ENCODE data around the gene LY6G6F.

The LY6G6F gene

DNA sequence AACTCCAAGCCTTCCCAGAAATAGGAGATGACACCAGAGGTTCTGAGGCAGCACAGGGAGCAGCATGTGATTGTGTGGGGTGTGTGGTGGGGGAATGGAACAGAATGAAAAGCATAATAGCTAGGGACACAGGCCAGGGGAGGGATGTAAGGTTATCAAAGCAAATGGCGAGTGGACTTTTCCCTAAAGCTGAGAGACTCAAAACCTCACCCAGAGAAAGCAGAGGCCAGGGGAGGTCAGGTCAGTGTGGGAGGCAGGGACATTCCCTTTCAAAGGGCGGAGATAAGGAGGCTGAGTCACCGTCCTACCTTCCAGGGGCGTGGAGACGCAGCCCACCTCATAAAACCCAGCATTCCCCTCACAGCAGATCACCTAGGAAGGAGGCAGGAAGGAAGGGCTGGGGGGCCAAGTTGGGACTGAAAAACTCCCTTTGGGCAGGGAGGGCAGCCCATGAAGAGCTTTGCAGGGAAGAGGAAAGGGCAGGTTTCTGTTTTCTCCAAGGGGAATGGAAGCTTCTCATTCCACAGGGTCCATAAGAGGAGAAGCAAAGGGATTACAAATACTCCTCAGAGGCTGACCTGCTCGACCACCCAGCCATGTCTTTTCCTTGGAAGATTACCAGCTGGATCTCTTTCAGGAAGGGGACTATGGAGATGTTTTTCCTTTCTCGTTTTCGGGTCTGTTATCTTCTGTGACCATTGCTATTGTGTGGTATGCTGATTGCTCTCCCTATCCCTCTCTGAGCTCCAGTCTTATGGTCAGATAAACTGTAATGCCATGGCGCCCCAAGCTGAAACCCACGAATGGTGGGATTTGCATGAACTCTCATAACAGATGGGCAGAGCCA lies 16.2 kb upstream of the LY6G6F start:
- H3K27ac ChIP-seq (replicated peaks; ENCODE audit: low read length), result no peak overlapping the region
- H4K8ac ChIP-seq (ENCODE audit: low read depth, low read length), result no peak overlapping the region
- H2BK5ac ChIP-seq (ENCODE audit: low read length), result no peak overlapping the region
- no peak for DNase-seq (ENCODE audit: low spot score)
- no peak overlapping the region for H3K4me2 ChIP-seq (ENCODE audit: insufficient read depth, low read length, poor library complexity, severe bottlenecking)
- no peak overlapping the region for H2AFZ ChIP-seq (ENCODE audit: low read length)
- WGBS, 2 donors (ENCODE audit: extremely low coverage in 2 of 2, insufficient read length in 2 of 2, insufficient replicate concordance in 1 of 2), result no CpG with 5 or more reads among the region's 10 CpGs
- no peak overlapping the region for H2AK5ac ChIP-seq (ENCODE audit: low read depth, low read length)
- H3K4me1 ChIP-seq (ENCODE audit: control insufficient read depth in 2 of 2, insufficient read depth in 1 of 2, low read depth in 1 of 2, low read length in 2 of 2), result peaks cover 0 to 2% of the 10 kb centered on the region in 2 donors
- no peaks in the 10 kb centered on the region for H3K9me3 ChIP-seq (replicated peaks in 1 of 2; ENCODE audit: control insufficient read depth in 2 of 2, insufficient read depth in 1 of 2, low read depth in 1 of 2, low read length in 2 of 2)
- no peak overlapping the region for H2BK120ac ChIP-seq (ENCODE audit: low read depth, low read length)
- no peak overlapping the region for H3K18ac ChIP-seq (ENCODE audit: low read length)
- no peak overlapping the region for H3K4ac ChIP-seq (ENCODE audit: low read length)
- peaks cover 50 to 97% of the 10 kb centered on the region in 2 donors for H3K36me3 ChIP-seq (replicated peaks in 1 of 2; ENCODE audit: control insufficient read depth in 2 of 2, insufficient read depth in 2 of 2, low read length in 2 of 2)
- peak overlapping the region; percentile 32 for H3K9ac ChIP-seq (ENCODE audit: low read depth, low read length, poor library complexity)
- H3K14ac ChIP-seq (ENCODE audit: low read length), result no peak overlapping the region
- no peak overlapping the region for H2BK15ac ChIP-seq (ENCODE audit: low read length)
- H3K79me1 ChIP-seq (ENCODE audit: low read depth, low read length), result no peaks in the 10 kb centered on the region
- H3K4me3 ChIP-seq (ENCODE audit: low read length in 2 of 2), result no peak overlapping the region
- H2BK12ac ChIP-seq (ENCODE audit: low read length), result no peak overlapping the region
- H4K91ac ChIP-seq (ENCODE audit: low read depth, low read length, poor library complexity), result no peak overlapping the region
- H3K23ac ChIP-seq (ENCODE audit: low read depth, low read length, poor library complexity), result no peak overlapping the region
- no peaks in the 10 kb centered on the region for H3K27me3 ChIP-seq (ENCODE audit: control insufficient read depth in 3 of 3, insufficient read depth in 3 of 3, low read depth in 1 of 3, low read length in 3 of 3)

GRCh38 chr6:31691078-31691463 lies 15.6 kb upstream of the LY6G6F start:
- Histone ChIP-seq H3K18ac (ENCODE audit: low read length) (no peak overlapping the region), H2BK12ac (ENCODE audit: low read length) (no peak overlapping the region), H3K9ac (ENCODE audit: low read depth, low read length, poor library complexity) (no peak overlapping the region), H3K4me1 (ENCODE audit: control insufficient read depth in 2 of 2, insufficient read depth in 1 of 2, low read depth in 1 of 2, low read length in 2 of 2) (peaks cover 0 to 2% of the 10 kb centered on the region in 2 donors), H3K4me2 (ENCODE audit: insufficient read depth, low read length, poor library complexity, severe bottlenecking) (no peak overlapping the region), H2BK120ac (ENCODE audit: low read depth, low read length) (no peak overlapping the region), H2AFZ (ENCODE audit: low read length) (no peak overlapping the region), H3K79me1 (ENCODE audit: low read depth, low read length) (no peaks in the 10 kb centered on the region), H3K27me3 (ENCODE audit: control insufficient read depth in 3 of 3, insufficient read depth in 3 of 3, low read depth in 1 of 3, low read length in 3 of 3) (no peaks in the 10 kb centered on the region), H3K9me3 (replicated peaks in 1 of 2; ENCODE audit: control insufficient read depth in 2 of 2, insufficient read depth in 1 of 2, low read depth in 1 of 2, low read length in 2 of 2) (no peaks in the 10 kb centered on the region), H2AK5ac (ENCODE audit: low read depth, low read length) (no peak overlapping the region), H3K23ac (ENCODE audit: low read depth, low read length, poor library complexity) (no peak overlapping the region), H3K36me3 (replicated peaks in 1 of 2; ENCODE audit: control insufficient read depth in 2 of 2, insufficient read depth in 2 of 2, low read length in 2 of 2) (peaks cover 50 to 96% of the 10 kb centered on the region in 2 donors), H3K4ac (ENCODE audit: low read length) (no peak overlapping the region), H3K27ac (replicated peaks; ENCODE audit: low read length) (no peak overlapping the region), H4K91ac (ENCODE audit: low read depth, low read length, poor library complexity) (no peak overlapping the region), H2BK15ac (ENCODE audit: low read length) (no peak overlapping the region), H2BK5ac (ENCODE audit: low read length) (no peak overlapping the region), H3K4me3 (ENCODE audit: low read length in 2 of 2) (no peak overlapping the region), H3K14ac (ENCODE audit: low read length) (no peak overlapping the region), H4K8ac (ENCODE audit: low read depth, low read length) (no peak overlapping the region)
- no CpG with 5 or more reads among the region's 6 CpGs for WGBS, 2 donors (ENCODE audit: extremely low coverage in 2 of 2, insufficient read length in 2 of 2, insufficient replicate concordance in 1 of 2)
- no peak for DNase-seq (ENCODE audit: low spot score)

GRCh38 chr6:31691564-31692108 lies 15.0 kb upstream of the LY6G6F start:
- WGBS, 2 donors (ENCODE audit: extremely low coverage in 2 of 2, insufficient read length in 2 of 2, insufficient replicate concordance in 1 of 2), result no CpG with 5 or more reads among the region's 12 CpGs
- no peaks in the 10 kb centered on the region for H3K79me1 ChIP-seq (ENCODE audit: low read depth, low read length)
- no peaks in the 10 kb centered on the region for H3K9me3 ChIP-seq (replicated peaks in 1 of 2; ENCODE audit: control insufficient read depth in 2 of 2, insufficient read depth in 1 of 2, low read depth in 1 of 2, low read length in 2 of 2)
- peaks cover 0 to 2% of the 10 kb centered on the region in 2 donors for H3K4me1 ChIP-seq (ENCODE audit: control insufficient read depth in 2 of 2, insufficient read depth in 1 of 2, low read depth in 1 of 2, low read length in 2 of 2)
- no peak overlapping the region for H4K8ac ChIP-seq (ENCODE audit: low read depth, low read length)
- H3K27me3 ChIP-seq (ENCODE audit: control insufficient read depth in 3 of 3, insufficient read depth in 3 of 3, low read depth in 1 of 3, low read length in 3 of 3), result no peaks in the 10 kb centered on the region
- no peak overlapping the region for H3K14ac ChIP-seq (ENCODE audit: low read length)
- no peak overlapping the region for H3K18ac ChIP-seq (ENCODE audit: low read length)
- no peak overlapping the region for H2BK12ac ChIP-seq (ENCODE audit: low read length)
- no peak overlapping the region for H3K4me3 ChIP-seq (ENCODE audit: low read length in 2 of 2)
- no peak overlapping the region for H3K27ac ChIP-seq (replicated peaks; ENCODE audit: low read length)
- no peak overlapping the region for H2BK120ac ChIP-seq (ENCODE audit: low read depth, low read length)
- H2AK5ac ChIP-seq (ENCODE audit: low read depth, low read length), result no peak overlapping the region
- no peak overlapping the region for H3K4ac ChIP-seq (ENCODE audit: low read length)
- no peak overlapping the region for H2BK5ac ChIP-seq (ENCODE audit: low read length)
- no peak overlapping the region for H2AFZ ChIP-seq (ENCODE audit: low read length)
- no peak overlapping the region for H3K23ac ChIP-seq (ENCODE audit: low read depth, low read length, poor library complexity)
- peaks cover 51 to 96% of the 10 kb centered on the region in 2 donors for H3K36me3 ChIP-seq (replicated peaks in 1 of 2; ENCODE audit: control insufficient read depth in 2 of 2, insufficient read depth in 2 of 2, low read length in 2 of 2)
- H4K91ac ChIP-seq (ENCODE audit: low read depth, low read length, poor library complexity), result no peak overlapping the region
- DNase-seq (ENCODE audit: low spot score), result no peak
- H2BK15ac ChIP-seq (ENCODE audit: low read length), result no peak overlapping the region
- H3K4me2 ChIP-seq (ENCODE audit: insufficient read depth, low read length, poor library complexity, severe bottlenecking), result peak overlapping the region; percentile 18
- no peak overlapping the region for H3K9ac ChIP-seq (ENCODE audit: low read depth, low read length, poor library complexity)

DNA sequence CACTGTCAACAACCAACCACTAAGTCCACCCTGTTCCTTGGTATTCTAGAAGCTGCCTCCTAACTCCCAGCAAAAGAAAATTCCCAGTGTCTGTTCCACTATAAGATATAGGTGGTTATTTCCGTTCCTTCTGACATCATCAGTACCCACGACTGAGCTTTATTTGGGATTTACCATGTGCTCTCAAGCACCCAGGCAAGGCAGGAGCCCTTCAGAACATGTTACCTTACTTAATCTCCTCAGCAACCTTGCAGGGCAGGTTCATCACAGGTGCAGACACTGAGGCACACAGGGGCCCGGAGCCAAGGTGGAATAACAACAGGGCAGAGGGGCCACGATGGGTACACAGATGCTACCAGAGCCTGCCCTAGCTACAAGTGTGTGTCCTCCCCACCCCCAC lies 14.3 kb upstream of the LY6G6F start:
- H2AK5ac ChIP-seq (ENCODE audit: low read depth, low read length), result no peak overlapping the region
- H2BK15ac ChIP-seq (ENCODE audit: low read length), result no peak overlapping the region
- H2BK12ac ChIP-seq (ENCODE audit: low read length), result no peak overlapping the region
- peaks cover 48 to 95% of the 10 kb centered on the region in 2 donors for H3K36me3 ChIP-seq (replicated peaks in 1 of 2; ENCODE audit: control insufficient read depth in 2 of 2, insufficient read depth in 2 of 2, low read length in 2 of 2)
- H3K4ac ChIP-seq (ENCODE audit: low read length), result no peak overlapping the region
- H3K23ac ChIP-seq (ENCODE audit: low read depth, low read length, poor library complexity), result no peak overlapping the region
- H3K27ac ChIP-seq (replicated peaks; ENCODE audit: low read length), result no peak overlapping the region
- no peak overlapping the region for H2BK120ac ChIP-seq (ENCODE audit: low read depth, low read length)
- no peaks in the 10 kb centered on the region for H3K9me3 ChIP-seq (replicated peaks in 1 of 2; ENCODE audit: control insufficient read depth in 2 of 2, insufficient read depth in 1 of 2, low read depth in 1 of 2, low read length in 2 of 2)
- no peak overlapping the region for H4K8ac ChIP-seq (ENCODE audit: low read depth, low read length)
- no peaks in the 10 kb centered on the region for H3K79me1 ChIP-seq (ENCODE audit: low read depth, low read length)
- no peak for DNase-seq (ENCODE audit: low spot score)
- H2AFZ ChIP-seq (ENCODE audit: low read length), result no peak overlapping the region
- no peak overlapping the region for H3K14ac ChIP-seq (ENCODE audit: low read length)
- no peak overlapping the region for H2BK5ac ChIP-seq (ENCODE audit: low read length)
- no peaks in the 10 kb centered on the region for H3K27me3 ChIP-seq (ENCODE audit: control insufficient read depth in 3 of 3, insufficient read depth in 3 of 3, low read depth in 1 of 3, low read length in 3 of 3)
- no CpG with 5 or more reads among the region's 4 CpGs for WGBS, 2 donors (ENCODE audit: extremely low coverage in 2 of 2, insufficient read length in 2 of 2, insufficient replicate concordance in 1 of 2)
- no peak overlapping the region for H3K9ac ChIP-seq (ENCODE audit: low read depth, low read length, poor library complexity)
- no peak overlapping the region for H3K4me3 ChIP-seq (ENCODE audit: low read length in 2 of 2)
- H3K18ac ChIP-seq (ENCODE audit: low read length), result no peak overlapping the region
- no peak overlapping the region for H3K4me2 ChIP-seq (ENCODE audit: insufficient read depth, low read length, poor library complexity, severe bottlenecking)
- no peak overlapping the region for H4K91ac ChIP-seq (ENCODE audit: low read depth, low read length, poor library complexity)
- peaks cover 0 to 2% of the 10 kb centered on the region in 2 donors for H3K4me1 ChIP-seq (ENCODE audit: control insufficient read depth in 2 of 2, insufficient read depth in 1 of 2, low read depth in 1 of 2, low read length in 2 of 2)

Measured in neuronal stem cell (in vitro differentiated cells).